Fibroblast of peridontal ligament (primary cell): ENCODE measurements around the gene RAD50.
A peak's percentile ranks its signal among the peaks of the same experiment; 100 is the strongest.

Experiments
- DNase-seq: peaks from one replicate; pipeline ENCODE4 v3.0.0-alpha.2; 2010; ENCODE audit errors: extremely low read depth

RAD50 gene

GRCh38 chr5:132659598-132660493 is 103.1 kb downstream of the RAD50 start:
- no peak for DNase-seq

- peak; percentile 13 for DNase-seq
Measured at GRCh38 chr5:132661231-132662003, 104.6 kb downstream of the RAD50 start.

GRCh38 chr5:132662004-132662401 is 105.2 kb downstream of the RAD50 start:
- DNase-seq = no peak

- no peak for DNase-seq
Measured at GRCh38 chr5:132662925-132663770, 106.4 kb downstream of the RAD50 start.

GRCh38 chr5:132663771-132664695 is 107.3 kb downstream of the RAD50 start:
- DNase-seq = peak; percentile 39

GRCh38 chr5:132664696-132665209 is 108.0 kb downstream of the RAD50 start:
- no peak for DNase-seq

GRCh38 chr5:132665574-132666080 is 108.8 kb downstream of the RAD50 start:
- DNase-seq = no peak

DNA sequence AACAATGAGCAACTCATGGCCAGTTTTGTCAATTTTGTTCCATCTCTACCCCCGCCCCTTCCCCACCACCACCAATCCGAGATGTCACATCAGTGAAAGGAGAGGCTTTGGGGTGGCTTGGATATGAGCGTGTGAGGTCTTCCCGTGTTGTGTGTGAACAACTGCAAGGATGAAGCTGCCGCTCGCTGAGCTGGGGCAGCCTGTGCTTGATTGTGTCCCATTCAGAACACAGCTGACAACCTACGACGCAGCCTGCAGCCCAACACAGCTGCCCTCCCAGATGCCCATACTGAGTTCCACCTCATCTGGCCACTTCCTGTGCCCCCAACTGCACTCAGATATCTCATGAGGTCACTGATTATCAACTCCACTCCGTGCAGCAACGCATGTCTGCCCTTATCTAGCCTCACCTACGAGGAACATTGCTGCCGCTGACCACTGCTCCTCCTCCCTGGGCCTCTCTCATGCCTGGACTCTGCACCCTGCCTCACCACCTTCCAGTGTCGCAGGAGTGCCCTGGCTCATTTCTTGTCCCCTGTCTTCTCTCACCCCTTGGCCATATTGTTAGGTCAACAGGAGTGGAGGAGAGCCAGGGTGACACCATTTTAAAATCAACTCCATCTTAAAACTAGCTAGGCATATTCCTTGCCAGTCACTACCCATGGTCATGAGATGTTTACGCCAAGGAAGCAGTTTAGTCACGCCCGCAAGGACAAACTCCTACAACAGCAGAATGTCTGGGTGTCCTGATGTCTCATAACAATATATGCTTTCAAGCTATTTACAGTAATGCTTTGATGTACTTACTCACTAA is 109.7 kb downstream of the RAD50 start:
- DNase-seq = no peak

GRCh38 chr5:132667309-132667708 is 110.5 kb downstream of the RAD50 start:
- DNase-seq = no peak

- no peak for DNase-seq
Measured at GRCh38 chr5:132667761-132668705, 111.3 kb downstream of the RAD50 start.

GRCh38 chr5:132668706-132669454 is 112.1 kb downstream of the RAD50 start:
- DNase-seq = no peak

DNA sequence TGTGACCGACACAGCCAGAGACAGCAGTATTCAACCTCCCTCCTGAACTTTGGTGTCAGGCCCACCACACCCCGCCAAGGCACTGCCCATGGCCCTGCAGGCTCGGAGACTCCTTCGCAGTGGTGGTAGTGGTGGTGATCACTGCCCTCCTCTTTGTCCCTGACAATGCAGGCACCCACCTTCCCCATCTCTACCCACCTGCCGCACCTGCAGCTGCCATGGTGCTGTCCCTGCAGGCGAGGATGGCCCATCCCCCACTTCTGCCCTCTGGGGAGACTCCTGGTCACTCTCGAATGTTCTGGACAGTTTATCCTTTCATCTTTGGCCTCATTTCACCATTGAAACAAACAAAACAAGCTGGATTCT is 112.7 kb downstream of the RAD50 start:
- DNase-seq = no peak

GRCh38 chr5:132669966-132670882 is 113.4 kb downstream of the RAD50 start:
- DNase-seq = no peak

- no peak for DNase-seq
Measured at GRCh38 chr5:132671000-132671399, 114.2 kb downstream of the RAD50 start.

GRCh38 chr5:132673488-132673887 is 116.7 kb downstream of the RAD50 start:
- DNase-seq = no peak

DNA sequence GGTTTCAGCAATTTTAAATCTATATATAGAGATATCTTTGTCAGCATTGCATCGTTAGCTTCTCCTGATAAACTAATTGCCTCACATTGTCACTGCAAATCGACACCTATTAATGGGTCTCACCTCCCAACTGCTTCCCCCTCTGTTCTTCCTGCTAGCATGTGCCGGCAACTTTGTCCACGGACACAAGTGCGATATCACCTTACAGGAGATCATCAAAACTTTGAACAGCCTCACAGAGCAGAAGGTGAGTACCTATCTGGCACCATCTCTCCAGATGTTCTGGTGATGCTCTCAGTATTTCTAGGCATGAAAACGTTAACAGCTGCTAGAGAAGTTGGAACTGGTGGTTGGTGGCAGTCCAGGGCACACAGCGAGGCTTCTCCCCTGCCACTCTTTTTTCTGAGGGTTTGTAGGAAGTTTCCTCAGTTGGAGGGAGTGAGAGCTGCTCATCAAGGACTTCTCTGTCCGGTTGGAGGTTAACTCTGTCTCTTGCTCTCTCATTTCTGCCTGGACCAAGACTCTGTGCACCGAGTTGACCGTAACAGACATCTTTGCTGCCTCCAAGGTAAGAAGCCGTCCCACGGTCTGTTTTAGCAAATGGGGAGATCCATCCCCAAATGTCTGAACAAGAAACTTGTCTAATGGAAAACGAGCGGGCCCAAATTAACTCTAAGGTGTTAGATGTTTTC is 117.3 kb downstream of the RAD50 start, which contains the start of gene IL4:
IL4 (plus strand) TSS at position 51 of the 692 bp plus-strand sequence; CDS start at position 113, 62 bp downstream.
- DNase-seq = no peak
